Esophagus squamous epithelium (tissue), 5 donors: Measurements from ENCODE around the gene TULP4. TPM values are rescaled to one million over a fixed set of nuclear protein-coding genes. Genes with fewer than 3 reads are reported as not detected.

ENCODE experiments used
- DNase-seq: peaks from one replicate; lab custom pipeline; 2025; lab: John Stamatoyannopoulos, UW
- H3K27ac ChIP-seq, 4 donors: fragments of 200-600 bp; sonication (generic); one replicate each; pipeline ENCODE4 v1.5.1; 2016 to 2019; ENCODE audit warnings: mild to moderate bottlenecking in 1 of 4
- H3K27me3 ChIP-seq, 4 donors: fragments of 200-600 bp; sonication (generic); 1 replicate in 3 of 4; 2 replicates in 1 of 4; pipeline versions ENCODE4 v1.5.1 to v1.6.0; 2017 to 2021; ENCODE audit warnings: antibody characterized with exemption in 1 of 4
- H3K36me3 ChIP-seq, 3 donors: fragments of 200-600 bp; sonication (generic); one replicate each; pipeline ENCODE4 v1.5.1; 2016 to 2019
- H3K4me1 ChIP-seq, 3 donors: fragments of 200-600 bp; sonication (generic); one replicate each; pipeline ENCODE4 v1.5.1; 2017 to 2019
- H3K4me3 ChIP-seq, 4 donors: fragments of 200-600 bp; sonication (generic); 1 replicate in 3 of 4; 2 replicates in 1 of 4; pipeline ENCODE4 v1.5.1; 2016 to 2019; ENCODE audit warnings: mild to moderate bottlenecking in 2 of 4, moderate library complexity in 1 of 4
- H3K9me3 ChIP-seq, 3 donors: fragments of 200-600 bp; sonication (generic); one replicate each; pipeline ENCODE4 v1.5.1; 2016 to 2019
- POLR2A ChIP-seq, 4 donors: fragments of 450-650 bp; IDR thresholded peaks; one replicate each; pipeline ENCODE4 v1.6.1; 2017; ENCODE audit warnings: antibody characterized with exemption in 4 of 4, mild to moderate bottlenecking in 4 of 4, moderate library complexity in 3 of 4
- WGBS, 2 donors: methylation state at CpG; one replicate each; pipeline ENCODE4 v1.1.5; 2018; 5-methylcytosine and 5-hydroxymethylcytosine counted together
- intact Hi-C: fragments of 100-400 bp; cut with DNase I; formaldehyde crosslinking; loops from one replicate; pipeline ENCODE4 v1.15.0; 2022
- total RNA-seq, 4 donors: library from RNA; depleted of rRNA; stranded (reverse); fragments of >200 nt; gene quantifications; one replicate each; pipeline ENCODE4 v1.1.0, GENCODE V29; 2016
- TF ChIP-seq, protein P1 (sequence below), 6 experiments: fragments of 450-650 bp in 4 of 6; fragments of 200-600 bp in 2 of 6; sonication (generic) in 2 of 6; IDR thresholded peaks; one replicate each; pipeline ENCODE4 v1.5.1; 2016 to 2019; ENCODE audit warnings: antibody characterized with exemption in 6 of 6, mild to moderate bottlenecking in 4 of 6, moderate library complexity in 4 of 6
- donor health status: DM: yes; HTN: yes; CAD: no.

The TULP4 gene
- total RNA-seq, 4 donors from 2014 or later: 50.9 to 104 (median 59.2) TPM

DNA sequence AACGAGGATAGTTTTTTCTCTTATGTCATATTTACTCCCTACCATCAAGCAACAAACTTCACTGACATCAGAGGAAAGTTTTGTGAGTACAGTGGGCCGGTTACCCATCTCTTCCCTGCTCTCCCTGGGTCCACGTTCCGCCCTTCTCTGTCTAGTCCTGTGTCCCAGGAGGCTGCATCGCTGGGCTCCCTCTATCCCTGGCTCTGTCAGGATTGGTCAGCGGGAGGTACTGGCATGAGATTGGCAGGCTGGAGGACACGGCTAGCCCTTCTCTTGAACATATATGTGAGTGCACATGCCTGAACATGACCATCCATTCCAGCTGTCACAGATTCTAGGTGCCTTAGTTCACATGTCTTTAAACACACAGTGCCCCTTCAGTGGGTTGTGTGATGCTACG lies 217.4 kb downstream of the TULP4 start:
- 64 to 75% methylated on average over 7 to 8 of the region's 8 CpGs for WGBS, 2 donors
- Histone ChIP-seq H3K27me3 (peaks cover 0 to 30% (median 0%) of the 10 kb centered on the region in 4 donors), H3K27ac (no peak overlapping the region), H3K36me3 (no peaks in the 10 kb centered on the region), H3K4me1 (no peaks in the 10 kb centered on the region), H3K9me3 (peaks cover 0 to 13% (median 0%) of the 10 kb centered on the region in 3 donors), H3K4me3 (no peak overlapping the region)
- intact Hi-C loops: no loop called here
- DNase-seq: no peak
- TF ChIP-seq POLR2A (IDR thresholded peaks at IDR 0.05): no peak
- TF ChIP-seq, protein P1, sequence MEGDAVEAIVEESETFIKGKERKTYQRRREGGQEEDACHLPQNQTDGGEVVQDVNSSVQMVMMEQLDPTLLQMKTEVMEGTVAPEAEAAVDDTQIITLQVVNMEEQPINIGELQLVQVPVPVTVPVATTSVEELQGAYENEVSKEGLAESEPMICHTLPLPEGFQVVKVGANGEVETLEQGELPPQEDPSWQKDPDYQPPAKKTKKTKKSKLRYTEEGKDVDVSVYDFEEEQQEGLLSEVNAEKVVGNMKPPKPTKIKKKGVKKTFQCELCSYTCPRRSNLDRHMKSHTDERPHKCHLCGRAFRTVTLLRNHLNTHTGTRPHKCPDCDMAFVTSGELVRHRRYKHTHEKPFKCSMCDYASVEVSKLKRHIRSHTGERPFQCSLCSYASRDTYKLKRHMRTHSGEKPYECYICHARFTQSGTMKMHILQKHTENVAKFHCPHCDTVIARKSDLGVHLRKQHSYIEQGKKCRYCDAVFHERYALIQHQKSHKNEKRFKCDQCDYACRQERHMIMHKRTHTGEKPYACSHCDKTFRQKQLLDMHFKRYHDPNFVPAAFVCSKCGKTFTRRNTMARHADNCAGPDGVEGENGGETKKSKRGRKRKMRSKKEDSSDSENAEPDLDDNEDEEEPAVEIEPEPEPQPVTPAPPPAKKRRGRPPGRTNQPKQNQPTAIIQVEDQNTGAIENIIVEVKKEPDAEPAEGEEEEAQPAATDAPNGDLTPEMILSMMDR (IDR thresholded peaks at IDR 0.05): no peak

GRCh38 chr6:158531566-158531965 lies 219.3 kb downstream of the TULP4 start:
- no peak for DNase-seq
- Histone ChIP-seq H3K27me3 (peaks cover 0 to 32% (median 4%) of the 10 kb centered on the region in 4 donors), H3K36me3 (no peaks in the 10 kb centered on the region), H3K4me3 (no peak overlapping the region), H3K27ac (no peak overlapping the region), H3K9me3 (peaks cover 0 to 13% (median 0%) of the 10 kb centered on the region in 3 donors), H3K4me1 (peaks cover 5 to 12% (median 8%) of the 10 kb centered on the region in 3 donors)
- intact Hi-C loops: no loop called here
- TF ChIP-seq, protein P1 (IDR thresholded peaks at IDR 0.05): no peak
- no peak for TF ChIP-seq POLR2A (IDR thresholded peaks at IDR 0.05)
- WGBS, 2 donors: 53 to 78% methylated on average over 3 to 4 of the region's 4 CpGs

- no peak for DNase-seq
Observed at GRCh38 chr6:158531970-158532369, 219.7 kb downstream of the TULP4 start.

DNA sequence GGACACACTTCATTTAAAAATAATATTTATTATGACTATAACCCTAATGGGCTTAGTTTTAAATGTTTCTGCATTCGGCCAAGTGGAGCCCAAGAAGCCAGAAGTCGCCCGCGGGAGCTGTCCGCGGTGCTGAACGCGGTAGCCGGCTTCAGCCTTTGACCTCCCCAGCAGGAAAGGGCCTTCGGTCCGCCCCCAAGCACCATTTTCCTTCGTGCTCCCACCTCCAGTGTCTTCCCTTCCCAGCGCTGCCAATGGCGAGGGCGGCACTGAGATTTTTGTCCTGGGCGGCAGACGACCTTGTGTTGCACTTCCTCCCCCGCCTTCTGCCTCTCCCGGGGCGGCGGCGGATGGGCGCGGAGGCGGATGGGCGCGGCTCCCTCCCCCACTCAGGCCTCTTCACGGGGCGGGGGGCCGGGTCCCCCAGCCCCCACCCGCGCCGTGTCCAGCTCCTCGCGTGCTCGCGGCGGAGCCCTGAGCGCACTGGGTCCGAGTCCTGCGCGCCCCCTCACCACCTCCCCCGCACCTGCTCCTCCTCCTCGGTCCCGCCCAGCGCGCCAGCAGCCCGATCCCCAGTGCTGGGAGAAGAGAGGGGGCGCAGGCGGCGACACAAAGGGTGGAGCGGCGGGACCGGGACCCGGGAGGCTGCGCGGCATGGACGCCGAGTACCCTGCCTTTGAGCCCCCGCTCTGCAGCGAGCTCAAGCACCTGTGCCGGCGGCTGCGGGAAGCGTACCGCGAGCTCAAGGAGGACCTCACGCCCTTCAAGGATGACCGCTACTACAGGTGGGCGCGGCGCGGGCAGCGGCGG lies 224.0 kb downstream of the TULP4 start:
- Histone ChIP-seq H3K36me3 (no peaks in the 10 kb centered on the region), H3K4me1 (peaks cover 6 to 21% (median 17%) of the 10 kb centered on the region in 3 donors), H3K27me3 (peaks cover 5 to 47% (median 9%) of the 10 kb centered on the region in 4 donors), H3K27ac (peak overlapping the region in 2 of 4 donors; percentile 59 to 65), H3K9me3 (no peaks in the 10 kb centered on the region), H3K4me3 (peak overlapping the region; percentile 39 to 70 (median 48))
- DNase-seq: no peak
- intact Hi-C loops: no loop called here
- WGBS, 2 donors: 0 to 2% methylated on average over 14 to 16 of the region's 75 CpGs
- no peak for TF ChIP-seq POLR2A (IDR thresholded peaks at IDR 0.05)
- TF ChIP-seq, protein P1 (IDR thresholded peaks at IDR 0.05): no peak

More at GRCh38 chr6:158531970-158532369, 219.7 kb downstream of the TULP4 start:
- Histone ChIP-seq H3K4me3 (no peak overlapping the region), H3K27me3 (peaks cover 0 to 36% (median 5%) of the 10 kb centered on the region in 4 donors), H3K4me1 (peaks cover 6 to 16% (median 12%) of the 10 kb centered on the region in 3 donors), H3K27ac (no peak overlapping the region), H3K9me3 (peaks cover 0 to 12% (median 0%) of the 10 kb centered on the region in 3 donors), H3K36me3 (no peaks in the 10 kb centered on the region)
- WGBS, 2 donors: 86% methylated on average over 2 of the region's 2 CpGs; no CpG with 5 or more reads in 1 of the 2 donors
- intact Hi-C loops: no loop called here
- no peak for TF ChIP-seq POLR2A (IDR thresholded peaks at IDR 0.05)
- TF ChIP-seq, protein P1 (IDR thresholded peaks at IDR 0.05): no peak
